UCSD-AML1 (cell line): ENCODE data around the gene LSMEM2.
A peak's percentile ranks its signal among the peaks of the same experiment; 100 is the strongest.

ENCODE experiments used
- DNase-seq: peaks from one replicate; lab custom pipeline; 2025; ENCODE audit not compliant: unreplicated experiment; lab: John Stamatoyannopoulos, UW

The LSMEM2 gene

GRCh38 chr3:50320853-50321335 is 42.0 kb downstream of the LSMEM2 start:
- DNase-seq = peak; percentile 83

- peak; percentile 93 for DNase-seq
Measured at GRCh38 chr3:50321336-50322114, 42.6 kb downstream of the LSMEM2 start.

- DNase-seq = no peak
Measured at GRCh38 chr3:50322115-50322385, 43.2 kb downstream of the LSMEM2 start.

- peak; percentile 66 for DNase-seq
Measured at GRCh38 chr3:50322386-50323091, 43.7 kb downstream of the LSMEM2 start, which contains the start of gene HYAL2. Gene HYAL2, minus strand, starts transcription at chr3:50322745. Its CDS starts 2,256 bp downstream, at chr3:50320489.

GRCh38 chr3:50323092-50323600 is 44.3 kb downstream of the LSMEM2 start:
- peak; percentile 71 for DNase-seq

- peak; percentile 49 for DNase-seq
Measured at GRCh38 chr3:50323614-50324199, 44.8 kb downstream of the LSMEM2 start.

- DNase-seq = peak; percentile 77
Measured at GRCh38 chr3:50324351-50325112, 45.6 kb downstream of the LSMEM2 start.

- DNase-seq = no peak
Measured at GRCh38 chr3:50325113-50325480, 46.2 kb downstream of the LSMEM2 start.

- no peak for DNase-seq
Measured at GRCh38 chr3:50325497-50326181, 46.8 kb downstream of the LSMEM2 start.

GRCh38 chr3:50326182-50326541 is 47.3 kb downstream of the LSMEM2 start:
- DNase-seq = no peak

GRCh38 chr3:50327129-50327528 is 48.2 kb downstream of the LSMEM2 start:
- DNase-seq = no peak

GRCh38 chr3:50327943-50328691 is 49.2 kb downstream of the LSMEM2 start, which contains the start of gene TUSC2:
Gene TUSC2, minus strand, starts transcription at chr3:50328223. Its CDS starts 124 bp downstream, at chr3:50328099.
- peak; percentile 96 for DNase-seq

GRCh38 chr3:50330330-50330729 is 51.4 kb downstream of the LSMEM2 start:
- DNase-seq = no peak

- DNase-seq = no peak
Measured at GRCh38 chr3:50331364-50331907, 52.5 kb downstream of the LSMEM2 start.

- DNase-seq = no peak
Measured at GRCh38 chr3:50333744-50334328, 54.9 kb downstream of the LSMEM2 start.

GRCh38 chr3:50334339-50335075 is 55.6 kb downstream of the LSMEM2 start:
- DNase-seq = no peak

GRCh38 chr3:50336452-50337174 is 57.7 kb downstream of the LSMEM2 start:
- DNase-seq = no peak
